AG08396 (cell line): ENCODE results near the gene IFNAR2.
"Not testable (repeated sequence)": the region's sequence is repeated elsewhere in the genome, so short reads cannot be mapped to it uniquely, and the experiment has no call there.

Experiments
- DNase-seq: peaks from one replicate; pipeline ENCODE4 v3.0.0; 2012; ENCODE audit warnings: low spot score, mixed read lengths

IFNAR2 gene

GRCh38 chr21:33244082-33244778, 14.5 kb downstream of the IFNAR2 start:
- DNase-seq: no peak

- DNase-seq: no peak
Observed at GRCh38 chr21:33244779-33245105, 15.0 kb downstream of the IFNAR2 start.

- DNase-seq: no peak
Observed at GRCh38 chr21:33245289-33245918, 15.7 kb downstream of the IFNAR2 start.

GRCh38 chr21:33246506-33246905, 16.8 kb downstream of the IFNAR2 start:
- no peak for DNase-seq

GRCh38 chr21:33246963-33247362, 17.2 kb downstream of the IFNAR2 start:
- DNase-seq: no peak

GRCh38 chr21:33247599-33247998, 17.9 kb downstream of the IFNAR2 start:
- no peak for DNase-seq

GRCh38 chr21:33249331-33250002, 19.7 kb downstream of the IFNAR2 start:
- DNase-seq: no peak

- no peak for DNase-seq
Observed at GRCh38 chr21:33251119-33251518, 21.4 kb downstream of the IFNAR2 start.

GRCh38 chr21:33253382-33253781, 23.6 kb downstream of the IFNAR2 start:
- not testable (repeated sequence) for DNase-seq

- no peak for DNase-seq
Observed at GRCh38 chr21:33254766-33255165, 25.0 kb downstream of the IFNAR2 start.

- no peak for DNase-seq
Observed at GRCh38 chr21:33255404-33255803, 25.7 kb downstream of the IFNAR2 start.

- DNase-seq: no peak
Observed at GRCh38 chr21:33256019-33256418, 26.3 kb downstream of the IFNAR2 start.

GRCh38 chr21:33257094-33257803, 27.5 kb downstream of the IFNAR2 start:
- no peak for DNase-seq

- no peak for DNase-seq
Observed at GRCh38 chr21:33258475-33258874, 28.7 kb downstream of the IFNAR2 start.

GRCh38 chr21:33259428-33259827, 29.7 kb downstream of the IFNAR2 start:
- peak; percentile 26 for DNase-seq

GRCh38 chr21:33259995-33260394, 30.3 kb downstream of the IFNAR2 start:
- DNase-seq: no peak

GRCh38 chr21:33261635-33262034, 31.9 kb downstream of the IFNAR2 start:
- no peak for DNase-seq

- DNase-seq: no peak
Observed at GRCh38 chr21:33262921-33263320, 33.2 kb downstream of the IFNAR2 start.

GRCh38 chr21:33264561-33264960, 34.8 kb downstream of the IFNAR2 start:
- DNase-seq: no peak

GRCh38 chr21:33265664-33266049, 35.9 kb downstream of the IFNAR2 start:
- no peak for DNase-seq

GRCh38 chr21:33266050-33266788, 36.5 kb downstream of the IFNAR2 start, which contains the start of gene IL10RB:
Gene IL10RB, plus strand, starts transcription at chr21:33266367. Its CDS starts 99 bp downstream, at chr21:33266466.
- peak; percentile 94 for DNase-seq

- peak; percentile 20 for DNase-seq
Observed at GRCh38 chr21:33266789-33267135, 37.0 kb downstream of the IFNAR2 start.
